GM18951 (cell line): ENCODE results near the gene OPRM1.
"Not testable (repeated sequence)": the region's sequence is repeated elsewhere in the genome, so short reads cannot be mapped to it uniquely, and the experiment has no call there.

Experiments
- POLR2A ChIP-seq: IDR thresholded peaks from 4 replicates; pipeline ENCODE4 v1.6.1; 2011; ENCODE audit warnings: mild to moderate bottlenecking; ENCODE audit not compliant: insufficient read length, insufficient read depth; ENCODE audit errors: extremely low read depth
- in situ Hi-C: fragments of 300-500 bp; cut with MboI; formaldehyde crosslinking; loops from one replicate; pipeline ENCODE4 v1.12.0; 2022; ENCODE audit warnings: low sequenced_read_pairs, mixed read lengths, inconsistent platforms; ENCODE audit not compliant: unreplicated experiment

Gene OPRM1

GRCh38 chr6:154169193-154169847, 130.3 kb downstream of the OPRM1 start:
- in situ Hi-C loops, result no loop called here
- no peak for TF ChIP-seq POLR2A

- no peak for TF ChIP-seq POLR2A
- in situ Hi-C loops, result no loop called here
Measured at GRCh38 chr6:154170106-154170505, 131.1 kb downstream of the OPRM1 start.

DNA sequence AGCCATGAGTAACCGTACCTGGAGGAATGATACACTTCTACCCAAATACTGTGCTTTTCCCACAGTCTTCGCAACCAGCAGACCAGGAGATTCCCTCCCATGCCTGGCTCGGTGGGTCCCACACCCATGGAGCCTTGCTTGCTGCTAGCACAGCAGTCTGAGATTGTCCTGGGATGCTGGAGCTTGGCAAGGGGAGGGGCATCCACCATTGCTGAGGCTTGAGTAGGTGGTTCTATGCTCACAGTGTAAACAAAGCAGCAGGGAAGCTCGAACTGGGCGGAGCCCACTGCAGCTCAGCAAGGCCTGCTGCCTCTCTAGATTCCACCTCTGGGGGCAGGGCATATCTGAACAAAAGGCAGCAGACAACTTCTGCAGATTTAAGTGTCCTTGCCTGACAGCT, 133.4 kb downstream of the OPRM1 start:
- in situ Hi-C loops, result not testable (repeated sequence)

DNA sequence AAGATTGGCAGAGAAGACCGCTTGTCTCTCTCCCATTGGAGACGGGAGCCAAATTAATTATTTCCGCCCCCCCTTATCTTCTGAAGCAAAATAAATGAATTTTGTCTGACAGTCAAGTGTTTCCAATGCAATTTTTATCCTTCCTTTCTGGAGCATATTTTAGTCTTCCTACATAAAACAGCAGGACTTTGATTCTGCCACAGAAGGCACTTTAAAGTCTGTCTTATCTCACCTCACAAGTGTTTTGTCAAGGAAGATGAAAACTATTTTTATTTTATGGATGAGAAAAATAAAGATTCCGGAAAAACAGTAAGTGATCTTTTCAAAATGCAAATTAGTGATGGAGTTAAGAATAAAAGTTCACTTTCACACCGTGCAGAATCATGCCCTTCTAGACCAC, 140.4 kb downstream of the OPRM1 start:
- in situ Hi-C loops, result no loop called here

GRCh38 chr6:154187203-154187602, 148.2 kb downstream of the OPRM1 start:
- in situ Hi-C loops, result no loop called here
- no peak for TF ChIP-seq POLR2A

More for the DNA sequence above, 140.4 kb downstream of the OPRM1 start:
- no peak for TF ChIP-seq POLR2A

DNA sequence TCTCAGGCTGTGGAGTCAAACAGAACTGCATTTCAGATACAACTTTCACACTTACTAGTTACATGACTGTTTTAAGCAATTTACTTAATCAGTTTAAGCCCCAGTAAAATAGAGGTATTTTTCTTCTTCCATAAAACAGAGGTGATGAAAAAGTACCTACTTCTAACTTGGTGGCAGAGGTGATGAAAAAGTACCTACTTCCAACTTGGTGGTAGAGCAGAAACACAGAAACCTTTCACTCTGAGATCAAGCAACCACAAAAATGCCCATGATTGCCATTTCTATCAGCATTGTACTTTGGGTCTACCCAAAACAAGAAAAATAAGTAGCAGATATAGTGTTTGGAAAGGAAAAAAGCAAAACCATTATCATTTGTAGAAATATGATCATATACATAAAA, 148.7 kb downstream of the OPRM1 start:
- in situ Hi-C loops, result no loop called here

DNA sequence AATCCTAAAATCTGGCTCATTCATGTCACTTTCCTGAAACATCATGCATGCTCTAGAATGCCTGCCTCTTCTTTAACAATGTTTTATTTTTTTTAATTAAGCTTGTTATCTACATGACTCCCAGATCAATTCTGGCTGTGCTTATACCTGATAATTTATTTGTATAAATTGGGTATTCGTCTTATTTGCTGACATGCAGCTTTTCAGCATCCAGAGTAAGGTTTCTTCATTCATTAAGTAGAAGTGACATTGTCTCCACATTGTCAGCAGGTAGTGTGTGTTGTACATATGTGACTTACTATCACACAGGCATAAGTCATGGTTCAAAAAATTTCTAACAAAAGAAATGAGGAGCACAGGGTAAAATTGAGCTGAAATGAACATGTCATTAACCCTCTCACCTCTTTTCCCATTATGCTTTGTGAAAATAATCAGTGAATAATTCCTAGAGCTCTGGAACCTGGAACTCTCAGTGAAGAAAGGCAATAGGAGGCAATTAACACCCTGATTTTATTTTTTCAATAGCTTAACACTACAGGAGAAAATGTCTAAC, 157.4 kb downstream of the OPRM1 start:
- in situ Hi-C loops, result no loop called here
- TF ChIP-seq POLR2A, result no peak

More for the DNA sequence above, 148.7 kb downstream of the OPRM1 start:
- no peak for TF ChIP-seq POLR2A

- no peak for TF ChIP-seq POLR2A
- in situ Hi-C loops, result no loop called here
Measured at GRCh38 chr6:154197196-154197860, 158.3 kb downstream of the OPRM1 start.

GRCh38 chr6:154201688-154202087, 162.6 kb downstream of the OPRM1 start:
- in situ Hi-C loops, result not testable (repeated sequence)

DNA sequence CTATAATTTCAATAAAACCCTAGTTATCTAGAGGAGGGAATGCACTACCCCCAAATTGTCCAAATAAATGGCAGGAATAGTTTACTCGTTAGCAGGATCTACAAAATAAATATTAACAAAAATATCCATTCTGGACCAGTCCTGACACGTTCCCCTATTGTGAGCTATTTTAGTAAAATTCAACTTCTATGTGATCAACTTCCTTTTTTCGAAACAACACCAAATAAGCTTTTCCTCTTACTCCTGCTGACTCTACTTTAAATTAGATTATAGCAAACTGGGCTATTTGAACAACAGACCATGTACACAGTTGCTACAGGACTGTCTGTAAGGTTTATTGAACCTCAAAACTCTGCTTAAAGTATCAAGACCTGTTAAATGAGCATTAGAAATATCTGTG, 163.3 kb downstream of the OPRM1 start:
- in situ Hi-C loops, result no loop called here
- no peak for TF ChIP-seq POLR2A

DNA sequence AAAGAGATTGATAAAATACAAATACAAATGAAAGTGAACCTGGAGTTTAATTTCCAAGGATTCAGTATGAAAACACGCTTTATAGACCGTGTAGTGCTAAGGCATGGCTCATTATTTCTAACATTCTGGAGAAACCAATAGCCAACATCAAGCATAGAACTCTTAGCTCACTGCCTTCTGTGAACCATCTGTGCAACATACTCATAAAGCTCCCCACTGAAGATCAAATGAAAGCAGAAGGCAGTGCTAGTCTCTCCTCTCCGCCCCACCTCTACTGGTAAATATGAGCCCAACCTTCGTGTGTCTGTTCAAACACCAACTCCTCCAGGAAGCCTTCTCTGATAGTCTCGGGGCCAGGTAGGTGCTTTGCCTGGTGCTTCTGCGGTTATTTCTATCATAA, 163.9 kb downstream of the OPRM1 start:
- no peak for TF ChIP-seq POLR2A
- in situ Hi-C loops, result no loop called here

DNA sequence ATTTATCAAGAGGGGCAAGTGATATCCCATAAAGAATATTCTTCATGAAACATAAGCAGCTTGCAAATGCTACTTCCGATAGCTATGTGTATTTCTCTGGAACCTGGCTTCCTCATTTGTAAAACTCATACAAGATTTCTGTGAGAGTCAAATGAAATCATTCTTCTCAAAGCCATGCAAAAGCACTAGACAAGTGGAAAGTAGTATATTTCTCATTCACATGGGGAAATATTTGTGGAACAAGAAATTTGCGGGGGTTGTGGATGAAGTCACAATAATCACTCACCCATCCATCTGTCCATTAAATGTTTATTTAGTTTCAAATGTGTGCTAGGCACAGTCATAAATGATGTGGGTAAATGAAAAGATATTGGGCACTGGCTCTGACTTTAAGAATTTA, 167.1 kb downstream of the OPRM1 start:
- in situ Hi-C loops, result no loop called here
- no peak for TF ChIP-seq POLR2A

DNA sequence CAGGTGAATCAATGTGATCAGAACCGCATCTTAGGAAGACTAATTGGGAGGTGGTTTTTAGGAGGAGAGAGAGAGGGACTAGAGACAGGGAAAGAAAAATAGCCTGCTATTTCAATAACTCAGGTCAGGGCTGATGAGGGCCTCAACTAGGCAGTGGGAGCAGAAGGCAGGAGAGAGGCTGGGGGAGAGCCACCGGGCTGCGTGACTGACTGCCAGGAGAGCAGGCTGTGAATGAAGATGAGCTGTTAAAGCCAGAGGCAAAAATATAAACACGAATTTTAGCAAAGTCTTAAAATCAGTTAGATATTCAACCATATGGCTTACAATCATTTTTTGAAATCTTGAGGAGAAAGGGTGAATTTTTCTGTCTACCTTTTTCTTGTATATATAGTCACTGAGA, 168.0 kb downstream of the OPRM1 start:
- in situ Hi-C loops, result no loop called here
- no peak for TF ChIP-seq POLR2A

DNA sequence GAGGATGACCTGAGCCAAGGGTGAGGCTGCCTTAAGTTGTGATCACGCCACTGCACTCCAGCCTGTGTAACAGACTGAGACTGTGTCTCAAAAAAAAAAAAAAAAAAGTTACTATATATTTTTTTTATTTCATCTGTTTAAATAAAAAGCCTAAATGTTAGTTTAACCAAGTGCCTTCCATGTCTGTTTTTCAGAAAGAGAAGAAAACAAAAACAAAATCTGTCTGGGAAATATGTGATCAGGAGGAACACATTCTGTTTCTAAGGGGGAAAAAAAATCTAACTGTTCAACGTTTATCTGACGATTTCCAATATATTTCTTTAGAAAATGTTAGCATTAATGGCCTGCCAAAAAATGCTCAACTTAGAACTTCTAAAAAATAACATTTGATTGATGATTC, 170.5 kb downstream of the OPRM1 start:
- in situ Hi-C loops, result no loop called here
- TF ChIP-seq POLR2A, result no peak
